Sigmoid colon (tissue), 4 donors: ENCODE results near the gene SRSF5.

Experiments
- EP300 ChIP-seq, 4 donors: sonication (generic); formaldehyde crosslinking; IDR thresholded peaks; one replicate each; pipeline ENCODE4 v1.6.1; 2017; ENCODE audit warnings: antibody characterized with exemption in 4 of 4
- POLR2A ChIP-seq, 2 donors: fragments of 450-650 bp; IDR thresholded peaks; one replicate each; pipeline ENCODE4 v1.6.1; 2016; ENCODE audit warnings: antibody characterized with exemption in 2 of 2, mild to moderate bottlenecking in 2 of 2, moderate library complexity in 2 of 2
- TF ChIP-seq, protein P1 (sequence below), 4 experiments: fragments of 450-650 bp in 3 of 4; fragments of 200-600 bp in 1 of 4; IDR thresholded peaks; one replicate each; pipeline ENCODE4 v1.5.1; 2016 to 2019; ENCODE audit warnings: antibody characterized with exemption in 4 of 4, mild to moderate bottlenecking in 3 of 4, moderate library complexity in 2 of 4

- TF ChIP-seq, protein P1, sequence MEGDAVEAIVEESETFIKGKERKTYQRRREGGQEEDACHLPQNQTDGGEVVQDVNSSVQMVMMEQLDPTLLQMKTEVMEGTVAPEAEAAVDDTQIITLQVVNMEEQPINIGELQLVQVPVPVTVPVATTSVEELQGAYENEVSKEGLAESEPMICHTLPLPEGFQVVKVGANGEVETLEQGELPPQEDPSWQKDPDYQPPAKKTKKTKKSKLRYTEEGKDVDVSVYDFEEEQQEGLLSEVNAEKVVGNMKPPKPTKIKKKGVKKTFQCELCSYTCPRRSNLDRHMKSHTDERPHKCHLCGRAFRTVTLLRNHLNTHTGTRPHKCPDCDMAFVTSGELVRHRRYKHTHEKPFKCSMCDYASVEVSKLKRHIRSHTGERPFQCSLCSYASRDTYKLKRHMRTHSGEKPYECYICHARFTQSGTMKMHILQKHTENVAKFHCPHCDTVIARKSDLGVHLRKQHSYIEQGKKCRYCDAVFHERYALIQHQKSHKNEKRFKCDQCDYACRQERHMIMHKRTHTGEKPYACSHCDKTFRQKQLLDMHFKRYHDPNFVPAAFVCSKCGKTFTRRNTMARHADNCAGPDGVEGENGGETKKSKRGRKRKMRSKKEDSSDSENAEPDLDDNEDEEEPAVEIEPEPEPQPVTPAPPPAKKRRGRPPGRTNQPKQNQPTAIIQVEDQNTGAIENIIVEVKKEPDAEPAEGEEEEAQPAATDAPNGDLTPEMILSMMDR (IDR thresholded peaks at IDR 0.05) = no peak
- TF ChIP-seq POLR2A (IDR thresholded peaks at IDR 0.05) (no peak), EP300 (IDR thresholded peaks at IDR 0.05) (no peak)
Observed at GRCh38 chr14:69807192-69807591, 40.2 kb downstream of the SRSF5 start.
